Esophagus muscularis mucosa (tissue), 4 donors: ENCODE measurements around the gene PSMD13.
"Not testable (repeated sequence)": the region's sequence is repeated elsewhere in the genome, so short reads cannot be mapped to it uniquely, and the experiment has no call there.

Source experiments
- EP300 ChIP-seq: sonication (generic); formaldehyde crosslinking; IDR thresholded peaks from one replicate; pipeline ENCODE4 v1.6.1; 2017; ENCODE audit warnings: antibody characterized with exemption
- POLR2A ChIP-seq: fragments of 450-650 bp; IDR thresholded peaks from one replicate; pipeline ENCODE4 v1.6.1; 2017; ENCODE audit warnings: antibody characterized with exemption, moderate library complexity, mild to moderate bottlenecking, low read depth
- TF ChIP-seq, protein P1 (sequence below), 3 experiments: fragments of 200-600 bp in 2 of 3; fragments of 450-650 bp in 1 of 3; sonication (generic) in 2 of 3; IDR thresholded peaks; one replicate each; pipeline ENCODE4 v1.5.1; 2017 to 2019; ENCODE audit warnings: antibody characterized with exemption in 3 of 3, mild to moderate bottlenecking in 2 of 3, moderate library complexity in 1 of 3

DNA sequence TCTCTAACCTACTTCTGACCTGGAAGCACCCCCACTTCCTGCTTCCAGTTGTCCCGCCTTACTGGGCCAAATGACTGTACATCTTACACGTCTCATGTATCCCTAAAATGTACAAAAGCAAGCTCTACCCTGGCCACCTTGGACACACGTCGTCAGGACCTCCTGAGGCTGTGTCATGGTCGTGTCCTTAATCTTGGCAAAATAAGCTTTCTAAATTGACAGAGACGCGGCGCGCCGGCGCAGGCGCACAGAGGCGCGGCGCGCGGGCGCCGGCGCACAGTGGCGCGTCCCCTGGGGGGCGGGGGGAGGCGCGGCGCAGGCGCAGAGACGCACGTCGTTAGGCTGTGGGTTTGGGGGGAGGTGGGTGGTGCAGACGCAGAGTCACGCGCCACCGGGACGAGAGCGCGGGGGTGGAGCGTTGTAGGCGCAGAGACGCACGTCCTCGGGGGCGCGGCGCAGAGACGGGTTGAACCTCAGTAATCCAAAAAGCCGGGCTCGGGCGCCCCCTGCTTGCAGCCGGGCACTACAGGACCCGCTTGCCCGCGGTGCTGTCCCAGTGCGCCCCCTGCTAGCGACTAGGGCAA lies 47.5 kb upstream of the PSMD13 start:
- TF ChIP-seq, protein P1, sequence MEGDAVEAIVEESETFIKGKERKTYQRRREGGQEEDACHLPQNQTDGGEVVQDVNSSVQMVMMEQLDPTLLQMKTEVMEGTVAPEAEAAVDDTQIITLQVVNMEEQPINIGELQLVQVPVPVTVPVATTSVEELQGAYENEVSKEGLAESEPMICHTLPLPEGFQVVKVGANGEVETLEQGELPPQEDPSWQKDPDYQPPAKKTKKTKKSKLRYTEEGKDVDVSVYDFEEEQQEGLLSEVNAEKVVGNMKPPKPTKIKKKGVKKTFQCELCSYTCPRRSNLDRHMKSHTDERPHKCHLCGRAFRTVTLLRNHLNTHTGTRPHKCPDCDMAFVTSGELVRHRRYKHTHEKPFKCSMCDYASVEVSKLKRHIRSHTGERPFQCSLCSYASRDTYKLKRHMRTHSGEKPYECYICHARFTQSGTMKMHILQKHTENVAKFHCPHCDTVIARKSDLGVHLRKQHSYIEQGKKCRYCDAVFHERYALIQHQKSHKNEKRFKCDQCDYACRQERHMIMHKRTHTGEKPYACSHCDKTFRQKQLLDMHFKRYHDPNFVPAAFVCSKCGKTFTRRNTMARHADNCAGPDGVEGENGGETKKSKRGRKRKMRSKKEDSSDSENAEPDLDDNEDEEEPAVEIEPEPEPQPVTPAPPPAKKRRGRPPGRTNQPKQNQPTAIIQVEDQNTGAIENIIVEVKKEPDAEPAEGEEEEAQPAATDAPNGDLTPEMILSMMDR (IDR thresholded peaks at IDR 0.05), result not testable (repeated sequence)
- TF ChIP-seq POLR2A, EP300: not testable (repeated sequence)
